ENCODE data around the gene FBXO17. TPM values are rescaled to one million over a fixed set of nuclear protein-coding genes. Genes with fewer than 3 reads are reported as not detected.
"Not testable (repeated sequence)": the region's sequence is repeated elsewhere in the genome, so short reads cannot be mapped to it uniquely, and the experiment has no call there.

Gene FBXO17
- total RNA-seq, 2 experiments from 2014 or later = 0.35 TPM; not detected in 1

DNA sequence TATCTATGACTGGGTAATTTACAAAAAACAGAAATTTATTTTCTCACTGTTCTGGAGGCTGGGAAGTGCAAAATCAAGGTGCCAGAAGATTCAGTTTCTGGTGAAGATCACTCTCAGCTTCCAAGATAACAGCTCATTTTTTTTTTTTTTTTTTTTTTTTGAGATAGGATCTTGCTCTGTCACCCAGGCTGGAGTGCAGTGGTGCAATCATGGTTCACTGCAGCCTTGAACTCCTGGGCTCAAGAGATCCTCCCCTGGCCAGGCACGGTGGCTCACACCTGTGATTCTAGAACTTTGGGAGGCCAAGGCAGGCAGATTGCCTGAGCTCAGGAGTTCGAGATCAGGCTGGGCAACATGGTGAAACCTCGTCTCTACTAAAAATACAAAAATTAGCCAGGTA is 22.0 kb upstream of the FBXO17 start:
- H3K36me3 Mint-ChIP-seq (ENCODE audit: low read depth); CTCF ChIA-PET: not testable (repeated sequence)

DNA sequence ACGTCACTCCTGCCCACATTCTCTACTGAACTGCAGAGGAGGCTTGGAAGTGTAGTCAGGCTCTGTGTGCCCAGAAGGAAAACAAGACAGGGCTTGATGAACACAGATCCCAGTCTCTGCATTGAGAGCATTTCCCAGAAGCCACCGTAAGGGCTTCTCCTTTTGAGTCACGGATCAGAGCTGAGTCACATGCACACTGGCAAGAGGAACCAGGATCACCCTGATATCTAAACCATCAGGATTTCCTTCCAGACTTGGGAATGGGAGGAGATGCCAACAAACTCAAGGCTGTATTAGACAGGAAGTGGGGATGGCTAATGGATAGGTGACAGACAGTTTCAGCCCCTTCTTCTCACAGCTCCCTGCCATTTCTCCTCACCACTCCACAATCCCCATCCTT is 17.7 kb upstream of the FBXO17 start:
- CTCF ChIA-PET = no interaction called here
- Mint-ChIP-seq H3K27ac (no peak overlapping the region), H3K36me3 (ENCODE audit: low read depth) (no peaks in the 10 kb centered on the region), H3K9me3 (no peaks in the 10 kb centered on the region), H3K4me1 (no peaks in the 10 kb centered on the region), H3K4me3 (no peak overlapping the region), H3K27me3 (peaks cover 5% of the 10 kb centered on the region)
- POLR2A ChIA-PET = no interaction called here
- DNase-seq = no peak

More for the DNA sequence above, 22.0 kb upstream of the FBXO17 start:
- H3K27me3 Mint-ChIP-seq, DNase-seq, H3K9me3 Mint-ChIP-seq, POLR2A ChIA-PET, H3K4me3 Mint-ChIP-seq, H3K27ac Mint-ChIP-seq, H3K4me1 Mint-ChIP-seq: not testable (repeated sequence)

DNA sequence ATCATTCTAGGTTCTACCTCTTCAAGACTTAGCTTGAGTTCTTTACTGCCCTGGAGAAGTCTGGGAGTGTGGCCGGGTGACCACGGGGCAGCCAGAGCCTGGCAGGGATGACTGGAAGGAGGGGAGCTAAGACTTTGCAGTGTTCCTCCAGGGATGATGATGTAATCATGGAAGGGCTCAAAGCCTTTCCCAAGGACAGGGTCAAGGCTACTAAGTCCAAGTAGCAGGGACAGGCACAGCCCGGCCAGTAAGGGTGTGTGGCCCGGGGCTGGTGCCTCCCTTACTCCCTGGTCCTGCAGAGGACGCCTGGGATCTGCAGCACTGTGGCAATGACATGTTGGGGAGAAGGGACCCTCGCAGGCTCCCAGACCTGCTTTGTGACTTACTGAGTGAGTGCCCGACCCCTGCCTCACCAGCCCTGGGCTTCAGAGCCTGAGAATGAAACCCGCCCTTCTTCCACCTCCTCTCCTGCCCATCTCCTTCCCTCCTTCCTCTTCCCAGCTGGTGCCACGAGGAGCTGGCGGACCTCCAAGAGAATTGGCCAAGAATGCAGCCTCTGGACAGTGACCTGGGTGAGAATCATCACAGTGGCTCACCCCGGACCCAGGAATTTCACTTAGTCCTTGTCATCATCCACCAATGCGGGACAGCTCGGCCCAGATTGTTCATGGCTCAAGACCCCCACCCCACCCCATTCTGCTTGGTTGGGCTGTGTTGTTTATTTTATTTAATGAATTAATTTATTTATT is 15.6 kb upstream of the FBXO17 start:
- no peaks in the 10 kb centered on the region for H3K4me1 Mint-ChIP-seq
- ChIA-PET POLR2A (no interaction called here), CTCF (no interaction called here)
- no peak for DNase-seq
- H3K4me3 Mint-ChIP-seq = no peak overlapping the region
- H3K27me3 Mint-ChIP-seq = peaks cover 5% of the 10 kb centered on the region
- H3K27ac Mint-ChIP-seq = no peak overlapping the region
- no peaks in the 10 kb centered on the region for H3K36me3 Mint-ChIP-seq (ENCODE audit: low read depth)
- no peaks in the 10 kb centered on the region for H3K9me3 Mint-ChIP-seq

DNA sequence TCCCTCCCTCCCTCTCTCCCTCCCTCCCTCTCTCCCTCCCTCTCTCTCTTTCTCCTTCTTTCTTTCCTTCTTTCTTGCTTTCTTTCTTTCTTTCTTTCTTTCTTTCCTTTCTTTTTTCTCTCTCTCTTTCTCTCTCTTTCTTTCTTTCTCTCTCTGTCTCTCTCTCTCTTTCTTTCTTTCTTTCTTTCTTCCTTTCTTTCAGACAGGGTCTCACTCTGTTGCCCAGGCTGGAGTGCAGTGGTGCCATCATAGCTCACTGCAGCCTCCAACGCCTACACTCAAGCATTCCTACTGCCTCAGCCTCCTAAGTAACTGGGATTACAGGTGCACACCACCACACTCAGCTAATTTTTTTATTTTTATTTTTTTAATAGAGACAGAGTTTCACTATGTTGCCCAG is 14.1 kb upstream of the FBXO17 start:
- H3K9me3 Mint-ChIP-seq; H3K4me3 Mint-ChIP-seq; POLR2A ChIA-PET; H3K27ac Mint-ChIP-seq; H3K4me1 Mint-ChIP-seq; H3K27me3 Mint-ChIP-seq; H3K36me3 Mint-ChIP-seq (ENCODE audit: low read depth); DNase-seq: not testable (repeated sequence)
- CTCF ChIA-PET = interaction anchor here (0.6 kb wide), 1 partner anchor 755 kb away, joined by 3 read pairs; no protein-coding TSS in a partner anchor

DNA sequence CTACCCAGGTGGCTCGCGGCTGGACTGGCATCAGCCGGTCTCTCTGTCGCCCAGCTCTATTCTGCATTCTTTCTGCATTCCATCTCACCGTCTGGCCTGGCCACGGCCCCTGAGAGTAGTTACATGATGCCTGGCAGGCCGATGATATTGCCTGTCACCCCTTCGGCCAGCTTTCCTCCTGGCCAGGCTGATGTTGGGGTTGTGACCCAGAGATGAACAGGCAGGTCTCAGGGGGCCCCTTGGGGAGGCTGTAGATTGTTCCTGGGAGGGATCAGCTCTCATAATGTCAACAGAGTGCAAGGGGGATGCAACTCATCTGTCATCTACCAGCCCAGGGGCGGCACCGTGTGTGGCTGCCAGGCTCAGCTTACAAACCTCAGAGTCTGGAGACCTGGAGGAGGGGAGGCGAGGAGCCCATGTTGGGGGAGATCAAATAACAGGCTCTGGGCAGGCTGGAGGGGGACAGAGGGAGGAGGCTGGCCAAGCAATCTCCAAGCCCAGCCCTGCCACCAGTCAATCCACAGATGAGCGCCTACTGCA is 13.6 kb upstream of the FBXO17 start:
- ChIA-PET CTCF (interaction anchor here (0.6 kb wide), 1 partner anchor 755 kb away, joined by 3 read pairs; no protein-coding TSS in a partner anchor), POLR2A (no interaction called here)
- Mint-ChIP-seq H3K4me1 (no peaks in the 10 kb centered on the region), H3K9me3 (no peaks in the 10 kb centered on the region), H3K27ac (no peak overlapping the region), H3K36me3 (ENCODE audit: low read depth) (no peaks in the 10 kb centered on the region), H3K27me3 (peaks cover 5% of the 10 kb centered on the region), H3K4me3 (no peak overlapping the region)
- DNase-seq = no peak

DNA sequence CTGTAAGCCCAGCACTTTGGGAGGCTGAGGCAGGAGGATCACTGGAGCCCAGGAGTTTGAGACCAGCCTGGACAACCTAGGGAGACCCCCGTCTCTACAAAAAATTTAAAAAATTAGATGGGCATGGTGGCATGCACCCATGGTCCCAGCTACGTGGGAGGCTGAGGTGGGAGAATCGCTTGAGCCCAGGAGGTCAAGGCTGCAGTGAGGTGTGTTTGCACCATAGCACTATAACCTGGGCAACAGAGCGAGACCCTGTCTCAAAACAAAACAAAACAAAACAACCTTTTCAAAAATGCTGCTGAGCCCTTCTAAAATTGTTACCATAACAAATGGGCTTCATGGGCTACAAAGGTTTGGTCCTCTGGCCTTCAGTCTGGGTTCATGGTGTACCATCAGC is 13.1 kb upstream of the FBXO17 start:
- H3K27ac Mint-ChIP-seq; DNase-seq; H3K4me3 Mint-ChIP-seq; POLR2A ChIA-PET; H3K9me3 Mint-ChIP-seq; CTCF ChIA-PET; H3K27me3 Mint-ChIP-seq; H3K36me3 Mint-ChIP-seq (ENCODE audit: low read depth); H3K4me1 Mint-ChIP-seq: not testable (repeated sequence)

DNA sequence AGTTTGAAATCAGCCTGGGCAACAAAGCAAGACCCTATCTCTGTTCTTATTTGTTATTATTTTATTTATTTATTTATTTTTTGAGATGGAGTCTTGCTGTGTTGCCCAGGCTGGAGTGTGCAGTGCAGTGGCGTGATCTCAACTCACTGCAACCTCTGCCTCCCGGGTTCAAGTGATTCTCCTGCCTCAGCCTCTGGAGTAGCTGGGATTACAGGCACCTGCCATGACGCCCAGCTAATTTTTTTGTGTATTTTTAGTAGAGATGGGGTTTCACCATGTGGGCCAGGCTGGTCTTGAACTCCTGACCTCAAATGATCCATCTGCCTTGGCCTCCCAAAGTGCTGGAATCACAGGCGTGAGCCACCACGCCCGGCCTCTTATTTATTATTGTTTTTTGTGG is 12.2 kb upstream of the FBXO17 start:
- POLR2A ChIA-PET; H3K27me3 Mint-ChIP-seq; H3K4me1 Mint-ChIP-seq; DNase-seq; H3K27ac Mint-ChIP-seq; H3K36me3 Mint-ChIP-seq (ENCODE audit: low read depth); CTCF ChIA-PET; H3K9me3 Mint-ChIP-seq; H3K4me3 Mint-ChIP-seq: not testable (repeated sequence)

DNA sequence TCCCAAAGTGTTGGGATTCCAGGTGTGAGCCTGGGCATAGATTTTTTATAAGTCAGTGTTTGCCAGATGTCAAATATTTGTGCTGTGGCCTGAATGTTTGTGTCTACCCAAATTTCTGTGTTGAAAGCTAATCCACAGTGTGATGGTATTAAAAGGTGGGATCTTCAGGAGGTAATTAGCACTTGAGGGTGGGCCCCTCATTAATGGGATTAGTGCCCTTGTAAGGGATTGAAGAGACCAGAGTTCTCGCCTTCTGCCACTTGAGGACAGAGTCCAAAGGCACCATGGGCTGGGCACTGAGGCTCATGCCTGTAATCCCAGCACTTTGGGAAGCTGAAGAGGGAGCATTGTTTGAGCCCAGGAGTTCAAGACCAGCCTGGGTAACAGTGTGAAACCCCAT is 9.7 kb upstream of the FBXO17 start:
- Mint-ChIP-seq H3K27me3 (peaks cover 4% of the 10 kb centered on the region), H3K4me1 (no peaks in the 10 kb centered on the region), H3K36me3 (ENCODE audit: low read depth) (no peaks in the 10 kb centered on the region), H3K27ac (no peak overlapping the region), H3K9me3 (peaks cover 7% of the 10 kb centered on the region), H3K4me3 (no peak overlapping the region)
- CTCF ChIA-PET = no interaction called here
- POLR2A ChIA-PET = no interaction called here
- no peak for DNase-seq

DNA sequence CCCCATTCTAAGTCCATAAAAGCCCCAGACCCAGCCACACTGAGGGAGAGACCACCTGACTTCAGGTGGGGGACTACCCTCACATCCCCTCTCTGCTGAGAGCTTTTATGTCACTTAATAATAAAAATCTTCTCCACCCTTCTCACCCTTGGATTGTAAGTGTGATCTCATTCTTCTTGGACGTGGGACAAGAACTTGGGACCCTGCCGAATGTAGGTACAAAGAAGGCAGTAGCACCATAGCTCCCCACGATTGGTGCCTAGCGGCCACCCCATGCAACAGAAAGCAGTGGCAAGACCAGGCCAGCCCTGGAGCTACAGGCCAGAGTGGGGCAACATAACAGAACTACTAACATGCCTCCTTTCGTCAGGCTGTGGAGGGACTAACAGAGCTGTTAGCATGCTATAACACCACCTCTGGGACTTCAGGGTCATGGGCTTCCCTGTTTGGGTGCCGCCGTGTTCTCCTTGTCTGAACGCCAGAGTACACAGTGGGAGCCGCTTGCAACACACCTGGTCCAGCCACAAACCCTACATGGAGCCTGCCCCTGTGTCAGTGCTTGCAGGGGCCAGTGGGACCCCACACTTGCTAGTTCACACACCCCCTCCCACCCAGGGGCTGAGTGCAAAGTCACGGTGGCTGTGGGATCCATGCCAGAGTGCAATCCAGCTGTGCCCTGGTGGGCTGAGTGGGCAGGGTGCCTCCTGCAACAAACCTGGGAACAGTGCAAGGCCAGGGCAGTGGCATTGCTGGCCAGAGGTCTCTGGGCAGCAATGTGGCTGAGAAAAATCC is 5.2 kb upstream of the FBXO17 start:
- Mint-ChIP-seq H3K27ac (no peak overlapping the region), H3K9me3 (peaks cover 12% of the 10 kb centered on the region), H3K27me3 (peaks cover 15% of the 10 kb centered on the region), H3K4me1 (peaks cover 20% of the 10 kb centered on the region), H3K36me3 (ENCODE audit: low read depth) (no peaks in the 10 kb centered on the region), H3K4me3 (no peak overlapping the region)
- no peak for DNase-seq
- POLR2A ChIA-PET = no interaction called here
- CTCF ChIA-PET = interaction anchor here (1.2 kb wide), 1 partner anchor 21 kb away, joined by 3 read pairs; no protein-coding TSS in a partner anchor

DNA sequence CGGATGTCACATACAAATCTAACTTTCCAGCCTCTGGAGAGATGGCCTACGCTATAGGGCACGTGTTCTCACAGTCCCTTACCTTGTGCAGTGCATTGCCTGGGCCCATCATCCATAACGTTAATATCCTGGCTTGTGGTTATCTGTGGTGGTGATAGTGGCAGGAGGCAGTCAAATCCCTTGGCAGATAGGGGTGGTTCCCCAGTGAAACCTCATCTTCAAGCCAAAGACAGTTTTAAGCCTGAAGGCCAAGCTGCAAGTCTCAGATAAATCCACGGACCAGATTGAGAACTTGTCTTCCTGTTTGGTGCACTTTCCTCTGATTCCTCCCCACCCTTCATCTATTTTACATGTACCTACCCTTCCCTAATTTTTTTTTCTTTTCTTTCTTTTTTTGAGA is 4.3 kb upstream of the FBXO17 start:
- ChIA-PET CTCF (interaction anchor here (1.2 kb wide), 1 partner anchor 20 kb away, joined by 3 read pairs; no protein-coding TSS in a partner anchor), POLR2A (no interaction called here)
- Mint-ChIP-seq H3K4me3 (no peak overlapping the region), H3K27ac (no peak overlapping the region), H3K36me3 (ENCODE audit: low read depth) (no peaks in the 10 kb centered on the region), H3K27me3 (peaks cover 19% of the 10 kb centered on the region), H3K9me3 (peaks cover 12% of the 10 kb centered on the region), H3K4me1 (peaks cover 23% of the 10 kb centered on the region)
- no peak for DNase-seq

DNA sequence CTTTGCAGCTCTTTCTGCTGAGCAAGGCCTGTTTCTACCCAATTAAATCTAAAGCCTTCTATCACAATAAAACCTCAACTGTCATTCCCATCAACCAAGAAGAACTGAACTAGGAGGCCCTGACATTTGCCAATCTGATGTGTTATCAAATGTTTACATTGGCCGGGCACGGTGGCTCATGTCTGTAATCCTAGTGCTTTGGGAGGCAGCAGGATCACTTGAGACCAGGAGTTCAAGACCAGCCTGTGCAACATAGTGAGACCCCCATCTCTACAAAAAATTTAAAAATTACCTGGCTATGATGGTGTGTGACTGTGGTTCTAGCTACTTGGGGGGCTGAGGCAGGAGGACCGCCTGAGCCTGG is 2.8 kb upstream of the FBXO17 start:
- no peak overlapping the region for H3K4me3 Mint-ChIP-seq
- H3K27me3 Mint-ChIP-seq = peaks cover 25% of the 10 kb centered on the region
- H3K27ac Mint-ChIP-seq = no peak overlapping the region
- no peak for DNase-seq
- ChIA-PET CTCF (no interaction called here), POLR2A (no interaction called here)
- H3K4me1 Mint-ChIP-seq = peaks cover 23% of the 10 kb centered on the region
- no peaks in the 10 kb centered on the region for H3K36me3 Mint-ChIP-seq (ENCODE audit: low read depth)
- H3K9me3 Mint-ChIP-seq = peaks cover 12% of the 10 kb centered on the region

DNA sequence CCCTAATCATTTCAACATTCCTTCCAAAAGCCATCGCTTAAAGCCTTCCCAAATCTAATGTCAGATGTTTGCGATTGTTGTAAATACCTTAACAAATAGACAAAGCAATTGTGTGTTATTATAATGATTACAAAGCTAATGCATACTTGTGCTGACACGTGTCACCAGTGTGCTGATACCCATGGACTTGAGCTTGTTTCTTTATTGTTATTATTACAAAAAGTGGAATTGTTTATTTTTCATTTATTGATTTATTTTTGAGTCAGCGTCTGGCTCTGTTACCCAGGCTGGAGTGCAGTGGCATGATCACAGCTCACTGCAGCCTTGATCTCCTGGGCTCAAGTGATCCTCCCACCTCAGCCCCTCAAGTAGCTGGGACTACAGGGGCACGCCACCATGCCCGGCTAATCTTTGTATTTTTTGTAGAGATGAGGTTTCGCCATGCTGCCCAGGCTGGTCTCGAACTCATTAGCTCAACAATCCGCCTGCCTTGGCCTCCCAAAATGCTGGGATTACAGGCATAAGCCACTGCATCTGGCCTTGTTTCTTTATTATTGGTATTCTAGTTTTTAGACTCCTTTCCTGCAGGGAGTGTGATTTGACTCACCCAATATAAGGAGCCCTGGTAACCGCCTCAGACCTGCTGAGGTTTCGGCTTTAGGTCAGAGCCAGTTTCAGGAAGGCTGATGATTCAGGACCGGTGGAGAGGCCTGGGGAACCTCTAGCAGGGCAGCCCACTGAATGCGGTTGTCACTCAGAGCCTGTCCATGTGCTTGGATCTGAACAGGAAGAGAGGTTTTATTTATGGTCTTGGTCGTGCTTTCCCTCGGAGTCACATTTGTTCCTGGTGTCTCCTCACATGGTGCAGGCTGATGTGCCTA is 2.1 kb upstream of the FBXO17 start:
- Mint-ChIP-seq H3K9me3 (peaks cover 12% of the 10 kb centered on the region), H3K4me1 (peaks cover 23% of the 10 kb centered on the region), H3K36me3 (ENCODE audit: low read depth) (no peaks in the 10 kb centered on the region), H3K27ac (peak overlapping the region; percentile 3), H3K4me3 (no peak overlapping the region), H3K27me3 (peaks cover 25% of the 10 kb centered on the region)
- peak; percentile 22 for DNase-seq
- ChIA-PET POLR2A (no interaction called here), CTCF (no interaction called here)

DNA sequence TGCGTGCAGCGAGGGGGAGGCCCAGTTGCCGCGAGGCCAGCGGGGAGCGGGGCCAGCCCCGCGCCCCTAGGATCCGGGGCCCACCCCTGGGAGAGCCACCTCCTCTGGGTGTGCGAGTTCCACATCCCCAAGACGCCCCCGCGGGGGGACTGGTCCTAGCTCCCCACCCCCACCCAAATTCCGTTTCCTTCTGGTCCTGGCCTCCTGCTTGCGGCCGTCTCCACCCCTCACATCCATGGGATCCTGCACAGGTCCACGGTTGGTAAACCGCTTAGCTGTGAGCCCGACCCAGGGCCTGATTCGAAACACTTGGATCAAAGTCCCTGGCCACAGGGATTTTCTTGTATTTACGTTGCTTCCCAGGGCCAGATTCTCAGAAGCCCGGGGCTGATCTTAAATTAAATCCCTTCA is 324 bp upstream of the FBXO17 start:
- CTCF ChIA-PET = interaction anchor here (1.1 kb wide), 1 partner anchor 14 kb away, joined by 3 read pairs; no protein-coding TSS in a partner anchor
- H3K27me3 Mint-ChIP-seq = peaks cover 23% of the 10 kb centered on the region
- no peak for DNase-seq

More for the DNA sequence above, 324 bp upstream of the FBXO17 start:
- POLR2A ChIA-PET = no interaction called here
- Mint-ChIP-seq H3K9me3 (peaks cover 10% of the 10 kb centered on the region), H3K4me3 (peak overlapping the region; percentile 30), H3K27ac (no peak overlapping the region), H3K36me3 (ENCODE audit: low read depth) (no peaks in the 10 kb centered on the region), H3K4me1 (peaks cover 23% of the 10 kb centered on the region)

Data from activated CD4-positive, alpha-beta T cell treated with anti-CD3 and anti-CD28 coated beads, Interleukin-2, amount 10 ng/mL, durations not matched to agents 7 days and 5 days (primary cell).